ENCODE data around the gene MAP2K2. TPM values are rescaled to one million over a fixed set of nuclear protein-coding genes. Genes with fewer than 3 reads are reported as not detected.
A peak's percentile ranks its signal among the peaks of the same experiment; 100 is the strongest.

MAP2K2 gene
- total and polyA plus RNA-seq, 2 experiments from 2014 or later: 217 to 240 TPM

DNA sequence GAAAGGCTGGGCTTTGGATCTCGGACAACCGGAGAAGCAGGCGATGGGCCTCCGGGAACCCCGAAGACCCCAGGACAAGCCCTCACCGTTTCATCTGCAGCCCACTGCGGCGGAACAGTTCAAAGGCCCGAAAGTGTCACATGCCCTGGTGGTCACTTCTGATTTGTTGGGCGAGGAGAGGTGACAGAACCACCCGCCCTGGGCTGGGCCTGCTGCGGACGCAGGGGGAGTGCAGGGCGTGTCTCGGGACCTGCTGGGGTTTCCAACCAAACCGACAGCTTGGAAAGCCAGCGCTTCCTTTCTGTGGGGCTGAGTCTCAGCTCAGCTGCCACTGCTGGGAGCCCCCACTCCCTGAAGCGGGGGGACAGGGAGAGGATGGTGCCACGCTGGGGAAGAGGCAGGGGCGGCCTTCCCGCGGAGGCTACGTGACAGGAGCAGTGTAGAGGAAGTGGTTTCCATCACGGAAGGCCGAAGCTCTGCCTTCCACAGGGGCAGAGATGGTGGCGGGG is 34.5 kb downstream of the MAP2K2 start:
- TF ChIP-seq, protein P1, sequence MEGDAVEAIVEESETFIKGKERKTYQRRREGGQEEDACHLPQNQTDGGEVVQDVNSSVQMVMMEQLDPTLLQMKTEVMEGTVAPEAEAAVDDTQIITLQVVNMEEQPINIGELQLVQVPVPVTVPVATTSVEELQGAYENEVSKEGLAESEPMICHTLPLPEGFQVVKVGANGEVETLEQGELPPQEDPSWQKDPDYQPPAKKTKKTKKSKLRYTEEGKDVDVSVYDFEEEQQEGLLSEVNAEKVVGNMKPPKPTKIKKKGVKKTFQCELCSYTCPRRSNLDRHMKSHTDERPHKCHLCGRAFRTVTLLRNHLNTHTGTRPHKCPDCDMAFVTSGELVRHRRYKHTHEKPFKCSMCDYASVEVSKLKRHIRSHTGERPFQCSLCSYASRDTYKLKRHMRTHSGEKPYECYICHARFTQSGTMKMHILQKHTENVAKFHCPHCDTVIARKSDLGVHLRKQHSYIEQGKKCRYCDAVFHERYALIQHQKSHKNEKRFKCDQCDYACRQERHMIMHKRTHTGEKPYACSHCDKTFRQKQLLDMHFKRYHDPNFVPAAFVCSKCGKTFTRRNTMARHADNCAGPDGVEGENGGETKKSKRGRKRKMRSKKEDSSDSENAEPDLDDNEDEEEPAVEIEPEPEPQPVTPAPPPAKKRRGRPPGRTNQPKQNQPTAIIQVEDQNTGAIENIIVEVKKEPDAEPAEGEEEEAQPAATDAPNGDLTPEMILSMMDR (IDR thresholded peaks at IDR 0.05; ENCODE audit: low read depth, low read length): no peak
- no peak overlapping the region for H3K27ac ChIP-seq
- no peak for DNase-seq (ENCODE audit: low read depth in 1 of 2, low spot score in 1 of 2)
- peaks cover 4% of the 10 kb centered on the region for H3K36me3 ChIP-seq
- H3K4me1 ChIP-seq (ENCODE audit: low read depth): no peaks in the 10 kb centered on the region
- H3K4me3 ChIP-seq: no peak overlapping the region
- no peaks in the 10 kb centered on the region for H3K9me3 ChIP-seq (ENCODE audit: low read depth)
- no peaks in the 10 kb centered on the region for H3K27me3 ChIP-seq

DNA sequence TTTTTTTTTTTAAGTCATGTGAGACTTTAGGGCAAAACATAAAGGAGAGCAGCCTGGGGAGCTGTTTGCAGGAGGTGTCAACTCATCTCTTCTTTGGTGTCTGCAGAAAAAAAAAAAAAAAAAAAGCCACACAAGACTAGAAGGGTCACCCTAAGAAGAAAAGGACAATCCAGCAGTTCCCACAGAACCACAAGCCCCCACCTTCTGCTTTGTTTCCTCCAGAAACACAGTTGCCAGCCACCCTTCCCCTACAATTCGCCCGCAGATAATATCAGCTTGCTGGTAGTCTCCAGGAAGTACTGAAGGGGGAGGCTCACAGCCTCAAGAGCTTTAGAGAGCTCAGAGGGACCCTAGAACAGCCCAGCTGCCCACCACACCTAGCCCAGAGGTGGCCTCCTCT is 34.9 kb downstream of the MAP2K2 start:
- no peak for DNase-seq (ENCODE audit: low read depth in 1 of 2, low spot score in 1 of 2)
- Histone ChIP-seq H3K9me3 (ENCODE audit: low read depth) (no peaks in the 10 kb centered on the region), H3K27ac (no peak overlapping the region), H3K4me1 (ENCODE audit: low read depth) (no peaks in the 10 kb centered on the region), H3K4me3 (no peak overlapping the region), H3K27me3 (no peaks in the 10 kb centered on the region), H3K36me3 (peaks cover 4% of the 10 kb centered on the region)
- TF ChIP-seq, protein P1 (IDR thresholded peaks at IDR 0.05; ENCODE audit: low read depth, low read length): no peak

DNA sequence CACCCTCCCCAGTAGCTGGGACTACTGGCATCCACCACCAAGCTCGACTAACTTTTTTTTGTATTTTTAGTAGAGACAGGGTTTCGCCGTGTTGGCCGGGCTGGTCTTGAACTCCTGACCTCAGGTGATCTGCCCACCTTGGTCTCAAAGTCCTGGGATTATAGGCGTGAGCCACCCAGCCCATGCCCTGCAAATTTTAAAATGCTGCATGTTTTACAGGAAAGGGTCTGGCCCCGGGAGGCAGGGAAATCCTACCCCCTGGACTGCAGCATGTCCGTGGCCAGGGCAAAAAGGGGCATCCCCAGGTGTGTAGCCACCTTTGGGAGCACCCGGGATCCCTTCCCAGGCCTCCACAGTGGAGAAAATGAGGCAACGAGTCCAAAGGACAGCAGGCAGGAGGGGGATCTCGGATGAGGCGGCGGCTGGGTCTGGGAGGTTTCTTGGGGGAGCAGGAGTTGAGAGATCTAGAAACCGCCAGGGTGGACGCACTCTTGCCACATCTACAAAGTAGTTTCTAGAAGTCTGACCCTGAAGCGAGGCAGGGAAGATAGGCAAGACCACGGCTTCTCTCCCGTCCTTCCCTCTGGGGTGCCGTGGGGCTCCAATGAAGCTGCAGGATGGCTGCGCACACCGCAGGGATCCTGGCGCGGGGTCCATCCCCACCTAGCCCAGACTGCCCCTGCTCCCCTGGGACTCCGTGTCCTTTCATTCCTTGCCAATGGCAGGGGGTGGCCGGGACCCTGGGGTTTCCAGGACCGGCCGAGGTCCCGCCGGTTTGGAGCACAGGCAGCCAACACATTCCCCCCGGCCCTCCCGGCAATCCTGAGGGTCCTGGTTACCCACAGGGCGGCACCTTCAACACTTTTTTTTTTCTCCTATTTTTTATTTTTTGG is 35.9 kb downstream of the MAP2K2 start:
- no peaks in the 10 kb centered on the region for H3K4me1 ChIP-seq (ENCODE audit: low read depth)
- H3K4me3 ChIP-seq: no peak overlapping the region
- no peak for DNase-seq (ENCODE audit: low read depth in 1 of 2, low spot score in 1 of 2)
- H3K27me3 ChIP-seq: no peaks in the 10 kb centered on the region
- H3K27ac ChIP-seq: peak overlapping the region; percentile 18
- TF ChIP-seq, protein P1 (IDR thresholded peaks at IDR 0.05; ENCODE audit: low read depth, low read length): no peak
- H3K9me3 ChIP-seq (ENCODE audit: low read depth): no peaks in the 10 kb centered on the region
- H3K36me3 ChIP-seq: peaks cover 4% of the 10 kb centered on the region

DNA sequence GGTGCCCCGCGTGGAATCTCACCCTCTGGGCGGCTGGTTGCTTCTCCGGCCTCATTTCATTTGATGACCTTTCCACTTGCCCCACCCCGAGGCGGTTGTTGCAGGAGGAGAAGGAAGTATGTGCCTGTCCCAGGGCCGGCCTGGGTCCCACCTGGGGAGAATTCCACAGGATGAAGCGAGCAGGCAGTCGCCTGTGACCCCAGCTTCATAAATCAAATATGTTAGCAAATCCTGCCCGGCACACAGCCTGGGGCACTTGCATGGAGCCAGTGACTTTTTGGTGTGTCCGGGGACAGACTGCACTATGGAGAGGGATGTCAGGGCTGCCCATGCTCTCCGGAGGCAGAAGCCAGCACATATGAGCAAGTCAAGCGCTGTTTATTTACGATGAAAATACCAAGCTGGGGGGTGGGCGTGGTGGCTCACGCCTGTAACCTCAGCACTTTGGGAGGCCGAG is 37.5 kb downstream of the MAP2K2 start:
- H3K36me3 ChIP-seq: no peaks in the 10 kb centered on the region
- H3K4me1 ChIP-seq (ENCODE audit: low read depth): no peaks in the 10 kb centered on the region

DNA sequence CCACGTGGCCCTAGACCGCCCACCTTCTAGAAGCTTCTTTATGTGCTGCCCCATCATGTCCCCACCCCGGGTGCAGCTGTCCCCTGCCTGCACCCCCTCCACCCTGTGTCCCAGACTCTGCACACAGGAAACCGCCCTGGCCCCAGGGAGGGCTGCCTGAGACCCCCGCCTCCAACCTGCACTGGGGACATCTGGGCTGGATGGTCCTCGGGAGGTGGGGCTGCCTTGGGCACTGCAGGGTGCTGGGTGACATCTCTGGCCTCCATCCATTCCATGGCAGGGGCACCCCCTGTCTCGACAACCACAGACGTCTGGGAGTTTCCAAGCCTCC is 39.4 kb downstream of the MAP2K2 start:
- H3K4me3 ChIP-seq: no peak overlapping the region
- H3K4me1 ChIP-seq (ENCODE audit: low read depth): no peaks in the 10 kb centered on the region
- no peaks in the 10 kb centered on the region for H3K27me3 ChIP-seq
- no peaks in the 10 kb centered on the region for H3K36me3 ChIP-seq
- no peak overlapping the region for H3K27ac ChIP-seq
- TF ChIP-seq, protein P1 (IDR thresholded peaks at IDR 0.05; ENCODE audit: low read depth, low read length): no peak
- no peaks in the 10 kb centered on the region for H3K9me3 ChIP-seq (ENCODE audit: low read depth)
- DNase-seq (ENCODE audit: low read depth in 1 of 2, low spot score in 1 of 2): no peak

More for the DNA sequence above, 37.5 kb downstream of the MAP2K2 start:
- no peaks in the 10 kb centered on the region for H3K27me3 ChIP-seq
- no peak for DNase-seq (ENCODE audit: low read depth in 1 of 2, low spot score in 1 of 2)
- H3K9me3 ChIP-seq (ENCODE audit: low read depth): no peaks in the 10 kb centered on the region
- H3K4me3 ChIP-seq: no peak overlapping the region
- H3K27ac ChIP-seq: no peak overlapping the region
- TF ChIP-seq, protein P1 (IDR thresholded peaks at IDR 0.05; ENCODE audit: low read depth, low read length): no peak

All from cardiac muscle cell (in vitro differentiated cells and primary cell).